Measurements from ENCODE around the gene MEF2A. TPM values are rescaled to one million over a fixed set of nuclear protein-coding genes. Genes with fewer than 3 reads are reported as not detected.

MEF2A gene
- total RNA-seq, 2 donors from 2014 or later, result 16.4 to 18.7 TPM

Other genes starting within 250 kb of the MEF2A start
- gene LYSMD4, start 167.5 kb downstream of the MEF2A start, total RNA-seq, result 1 to 10 TPM; 5.8 to 7.3 TPM

Data from activated naive CD4-positive, alpha-beta T cell treated with anti-CD3 and anti-CD28 coated beads, Interleukin-2, amount 50 U/mL, for 72 hours (primary cell).